IPS-NIHi7 (cell line): ENCODE measurements around the gene CPSF4.

ENCODE experiments used
- DNase-seq: peaks from one replicate; pipeline ENCODE4 v3.0.0; 2012; ENCODE audit warnings: mixed read lengths; ENCODE audit errors: extremely low spot score

Gene CPSF4

GRCh38 chr7:99438573-99439480 lies at the start of gene CPSF4, which contains the start of gene PTCD1:
TSS of gene CPSF4 (plus strand) at chr7:99438943. CDS start at chr7:99439083, 140 bp downstream.
TSS of gene PTCD1 (minus strand) at chr7:99438798. CDS start at chr7:99435242, 3,556 bp downstream.
- DNase-seq, result peak; percentile 99

GRCh38 chr7:99389772-99390171 lies 49.0 kb upstream of the CPSF4 start:
- DNase-seq, result no peak

- no peak for DNase-seq
Observed at GRCh38 chr7:99390941-99391602, 47.7 kb upstream of the CPSF4 start.

- DNase-seq, result no peak
Observed at GRCh38 chr7:99392046-99392445, 46.7 kb upstream of the CPSF4 start.

GRCh38 chr7:99392659-99393354 lies 45.9 kb upstream of the CPSF4 start:
- DNase-seq, result peak; percentile 83

DNA sequence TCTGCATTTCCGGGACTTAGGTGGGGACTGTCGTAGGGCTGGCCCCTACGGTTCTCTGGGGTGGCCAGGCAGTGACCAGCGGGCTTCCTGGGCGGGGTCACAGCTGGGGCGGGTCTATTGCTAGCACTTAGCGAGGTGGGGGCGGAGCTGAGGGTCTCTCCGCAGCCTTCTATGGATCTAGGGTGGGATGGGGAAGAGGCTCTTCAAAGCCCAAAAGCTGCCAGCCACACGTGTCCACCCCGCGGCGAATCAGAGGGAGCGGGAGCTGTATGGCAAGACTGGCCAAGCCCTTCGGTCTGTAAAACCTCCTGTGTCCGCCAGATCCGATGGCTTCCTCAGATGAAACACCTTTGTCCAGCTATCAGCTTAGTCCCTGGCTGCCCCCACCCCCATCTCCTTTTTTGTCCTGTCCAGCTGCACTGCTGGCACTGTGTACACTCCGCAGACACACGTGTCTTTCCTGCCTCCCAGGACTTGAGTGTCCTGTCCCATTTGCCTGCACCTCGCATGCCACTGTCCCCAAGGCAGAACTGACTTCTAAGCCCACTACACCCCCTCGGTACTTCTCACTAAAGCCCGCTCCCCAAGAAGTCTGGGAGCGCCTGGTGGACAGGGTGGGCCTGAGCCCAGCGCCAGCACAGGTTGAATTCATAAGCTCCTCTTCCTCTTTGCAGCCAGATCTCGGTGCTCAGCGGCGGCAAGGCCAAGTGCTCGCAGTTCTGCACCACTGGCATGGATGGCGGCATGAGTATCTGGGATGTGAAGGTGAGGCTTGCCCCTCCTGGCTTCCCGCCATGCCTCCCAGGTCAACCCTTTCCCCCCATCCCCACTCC lies 45.2 kb upstream of the CPSF4 start:
- DNase-seq, result peak; percentile 88

GRCh38 chr7:99394188-99394502 lies 44.6 kb upstream of the CPSF4 start:
- DNase-seq, result no peak

DNA sequence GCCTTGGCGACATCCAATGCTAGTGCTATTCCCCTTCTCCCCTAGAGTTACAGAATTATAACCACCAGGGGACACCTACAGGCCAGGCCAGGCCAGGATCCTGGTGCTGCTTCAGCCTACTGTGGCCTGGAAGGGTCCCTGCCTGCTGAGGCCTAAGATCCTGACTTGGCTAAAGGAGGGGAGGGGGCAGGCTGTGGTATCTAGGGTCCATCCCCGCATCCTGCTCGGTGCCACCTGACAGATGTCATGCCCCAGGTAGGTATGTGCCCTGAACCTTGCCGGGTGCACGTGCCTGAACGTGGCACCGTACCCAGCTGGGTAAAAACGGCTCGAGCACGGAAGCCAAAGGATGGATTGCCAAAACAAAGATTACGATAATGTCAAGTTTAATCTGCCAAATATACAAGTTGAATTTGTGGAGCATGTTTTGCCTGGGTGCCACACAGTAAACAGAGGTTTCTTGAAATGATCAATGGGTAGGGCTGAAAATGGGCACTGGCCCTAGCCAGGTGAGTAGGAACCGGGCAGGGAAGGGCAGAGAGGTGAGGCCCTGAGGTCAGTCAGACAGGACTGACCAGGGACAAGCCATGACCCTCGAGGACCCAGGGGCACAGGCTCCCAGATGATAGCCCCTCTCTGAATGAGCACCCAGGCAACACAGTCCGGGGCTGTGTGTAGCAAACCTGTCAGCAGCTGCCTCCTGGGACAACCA lies 43.0 kb upstream of the CPSF4 start:
- DNase-seq, result no peak

- no peak for DNase-seq
Observed at GRCh38 chr7:99396418-99397296, 42.1 kb upstream of the CPSF4 start.

DNA sequence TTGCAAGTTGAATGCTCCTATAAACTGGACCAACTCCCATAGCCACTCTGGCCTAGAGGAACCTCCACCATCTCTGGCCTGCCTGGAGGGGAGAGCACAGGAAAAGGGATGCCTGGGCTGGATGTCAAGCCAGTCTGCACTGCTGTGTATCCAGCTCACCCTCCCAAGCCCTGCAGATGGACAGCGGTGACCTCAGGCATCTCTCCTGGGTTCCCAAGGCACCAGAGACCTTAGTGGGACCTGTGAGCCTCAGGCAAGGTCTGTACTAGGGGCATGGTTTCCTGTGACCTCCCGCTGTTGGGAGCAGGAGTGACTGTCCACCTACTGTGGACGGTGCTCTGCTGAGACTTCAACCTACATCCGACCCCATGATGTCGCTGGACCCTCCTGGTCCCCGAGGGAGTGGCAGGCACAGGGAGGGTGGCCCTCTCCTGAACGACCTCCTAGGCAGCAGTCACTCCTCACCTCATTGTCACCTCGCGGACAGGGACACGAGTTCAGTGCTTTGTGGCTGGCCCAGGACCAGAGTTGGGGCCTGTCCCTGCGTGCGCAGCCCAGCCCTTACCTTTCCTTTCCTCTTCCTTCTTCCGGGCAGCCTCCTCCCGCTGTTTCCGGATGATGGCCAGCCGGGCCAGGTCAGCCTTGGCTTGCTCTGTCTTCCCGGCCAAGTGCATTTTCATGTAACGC lies 41.3 kb upstream of the CPSF4 start:
- no peak for DNase-seq

- no peak for DNase-seq
Observed at GRCh38 chr7:99398891-99399445, 39.8 kb upstream of the CPSF4 start.

DNA sequence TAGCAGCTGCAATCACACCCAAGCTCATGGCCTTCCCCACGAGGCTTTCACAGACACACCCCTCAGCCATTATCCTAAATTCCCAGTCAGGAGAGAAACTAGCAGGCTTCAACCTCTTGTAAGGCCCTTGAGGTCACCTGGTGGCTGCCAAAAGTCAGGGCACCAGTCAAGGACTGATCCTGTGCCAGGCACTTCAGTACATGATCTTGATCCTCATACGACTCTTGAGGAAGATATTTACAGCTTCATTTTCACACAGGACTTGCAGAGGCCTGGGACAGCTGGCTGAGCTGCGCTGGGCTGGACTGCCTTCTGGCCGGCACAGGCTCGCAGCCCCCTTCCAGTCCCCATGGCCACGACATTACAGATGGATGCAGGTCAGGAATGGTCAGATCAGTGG lies 39.1 kb upstream of the CPSF4 start:
- DNase-seq, result no peak

DNA sequence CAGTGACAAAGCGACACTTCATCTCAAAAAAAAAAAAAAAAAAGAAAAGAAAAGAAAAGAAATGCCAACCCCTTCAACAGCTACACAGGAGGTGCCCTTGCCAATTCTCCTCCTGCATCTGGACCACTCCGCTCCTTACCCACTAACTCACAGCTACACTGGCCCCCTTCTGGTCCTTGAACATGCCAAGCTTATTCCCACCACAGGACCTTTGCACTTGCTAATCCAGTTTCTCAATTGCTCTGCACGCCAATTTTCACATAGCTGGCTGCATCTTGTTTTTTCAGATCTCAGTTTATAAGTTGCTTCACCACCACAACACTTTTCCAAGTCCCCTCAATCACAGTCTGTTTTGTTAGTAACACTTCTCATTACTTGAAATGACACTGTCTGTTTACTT lies 35.9 kb upstream of the CPSF4 start:
- DNase-seq, result no peak

DNA sequence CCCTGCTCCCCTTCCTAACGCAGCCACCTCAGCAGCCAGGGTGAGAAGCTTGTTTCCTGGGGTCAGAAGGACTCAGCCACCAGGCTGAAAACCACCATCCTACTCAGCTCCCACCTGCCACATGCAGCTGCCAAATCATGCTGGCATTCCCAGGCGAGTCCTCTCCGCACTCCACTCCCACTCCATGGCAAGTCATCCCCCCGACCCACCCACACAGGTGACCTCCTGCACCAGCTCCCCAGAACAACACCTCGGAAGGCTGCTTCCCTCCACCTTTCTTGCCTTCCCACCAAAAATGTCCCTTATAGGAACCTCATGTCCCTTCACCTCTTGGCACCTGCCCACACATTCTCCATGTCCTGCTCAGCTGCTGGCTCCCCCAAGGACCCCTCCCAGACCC lies 35.0 kb upstream of the CPSF4 start:
- DNase-seq, result no peak

- no peak for DNase-seq
Observed at GRCh38 chr7:99404235-99404976, 34.3 kb upstream of the CPSF4 start.

DNA sequence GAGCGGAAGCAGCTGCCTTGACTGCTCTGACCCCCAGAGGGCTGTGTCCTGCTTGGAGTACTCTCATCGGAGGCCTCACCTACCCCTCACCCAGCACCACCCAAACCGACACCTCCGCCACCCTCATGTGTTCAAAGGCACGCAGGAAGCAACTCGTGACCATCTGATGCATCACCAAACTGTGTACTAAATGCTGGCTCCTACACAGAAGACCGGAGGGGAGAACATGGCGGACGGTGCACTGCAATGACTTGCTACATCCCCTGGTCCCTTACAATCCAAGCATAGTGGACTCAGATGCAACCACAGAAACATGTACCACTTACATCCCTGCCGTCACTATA lies 33.8 kb upstream of the CPSF4 start:
- no peak for DNase-seq

- no peak for DNase-seq
Observed at GRCh38 chr7:99406557-99406956, 32.2 kb upstream of the CPSF4 start.

- peak; percentile 42 for DNase-seq
Observed at GRCh38 chr7:99407872-99408378, 30.8 kb upstream of the CPSF4 start.
